ENCODE measurements around the gene MRPL28.
A peak's percentile ranks its signal among the peaks of the same experiment; 100 is the strongest.
"Not testable (repeated sequence)": the region's sequence is repeated elsewhere in the genome, so short reads cannot be mapped to it uniquely, and the experiment has no call there.

MRPL28 gene

GRCh38 chr16:337437-337836 lies 32.9 kb downstream of the MRPL28 start:
- no peak for DNase-seq

- DNase-seq, result peak in 1 of 2 donors; percentile 24
Observed at GRCh38 chr16:336269-336668, 34.1 kb downstream of the MRPL28 start.

- not testable (repeated sequence) for DNase-seq
Observed at GRCh38 chr16:334861-335632, 35.3 kb downstream of the MRPL28 start.

- DNase-seq, result not testable (repeated sequence)
Observed at GRCh38 chr16:334164-334832, 36.0 kb downstream of the MRPL28 start.

- no peak for DNase-seq
Observed at GRCh38 chr16:333406-334094, 36.8 kb downstream of the MRPL28 start.

GRCh38 chr16:331181-331814 lies 39.0 kb downstream of the MRPL28 start:
- DNase-seq, result not testable (repeated sequence)

GRCh38 chr16:330741-331140 lies 39.6 kb downstream of the MRPL28 start:
- no peak for DNase-seq

GRCh38 chr16:325375-326145 lies 44.8 kb downstream of the MRPL28 start:
- DNase-seq, result no peak

GRCh38 chr16:324451-325334 lies 45.6 kb downstream of the MRPL28 start:
- peak; percentile 73 to 82 for DNase-seq

GRCh38 chr16:324201-324450 lies 46.2 kb downstream of the MRPL28 start:
- DNase-seq, result no peak

- DNase-seq, result no peak
Observed at GRCh38 chr16:322476-323143, 47.7 kb downstream of the MRPL28 start.

GRCh38 chr16:321532-321931 lies 48.8 kb downstream of the MRPL28 start:
- no peak for DNase-seq

GRCh38 chr16:320206-320605 lies 50.1 kb downstream of the MRPL28 start:
- DNase-seq, result no peak

GRCh38 chr16:318628-319027 lies 51.7 kb downstream of the MRPL28 start:
- DNase-seq, result no peak

GRCh38 chr16:317583-317982 lies 52.8 kb downstream of the MRPL28 start:
- no peak for DNase-seq

Data from CD4-positive, alpha-beta T cell treated with Interferon alpha-2 for 1 hour (primary cell).